K562 (cell line): Measurements from ENCODE around the gene PTPRB. TPM values are rescaled to one million over a fixed set of nuclear protein-coding genes. Genes with fewer than 3 reads are reported as not detected.

Experiments
- ATAC-seq: fragments of 200-7000 bp; cut with Tn5 transposase; 3 replicates; pipeline ENCODE4 v1.9.1; 2020; ENCODE audit warnings: moderate library complexity
- BruUV-seq: library from RNA; stranded (reverse); fragments of 400-500 nt; replicated peaks from 2 replicates; lab custom pipeline; 2021; lab: Mats Ljungman, UMichigan
- CTCF ChIA-PET: fragments of 300-600 bp; formaldehyde crosslinking; extraction: SDS; loops from one replicate; lab custom pipeline; 2021; ENCODE audit warnings: low intra/inter-chr PET ratio; lab: Yijun Ruan, JAX
- POLR2A ChIA-PET: fragments of 300-600, 350-650 bp; sonication (Branson Sonifier 250); formaldehyde crosslinking; extraction: SDS; loops from one replicate; lab custom pipeline; 2021; ENCODE audit warnings: antibody characterized with exemption, inconsistent platforms; lab: Yijun Ruan, JAX
- DNase-seq, 4 experiments: peaks; one replicate each; pipeline versions ENCODE4 v3.0.0 to v3.0.0-alpha.2; 2011 to 2018; ENCODE audit warnings: low spot score in 3 of 4, mixed read lengths in 3 of 4; ENCODE audit errors: extremely low read depth in 1 of 4
- FAIRE-seq: peaks from 2 replicates; lab custom pipeline; 2011; peaks lifted over from hg19 to GRCh38; lab: Jason Lieb, UNC
- H2AFZ ChIP-seq: 2 replicates; pipeline ENCODE4 v1.6.0; 2011; ENCODE audit warnings: low read depth, low read length, control low read depth, inconsistent platforms
- H3K27ac ChIP-seq: fragments of 200-600 bp; 3 replicates; pipeline ENCODE4 v1.8.0; 2011; ENCODE audit warnings: low read depth, mild to moderate bottlenecking, control low read depth, inconsistent platforms, low read length, moderate library complexity, mixed read lengths; ENCODE audit errors: extremely low read depth
- H3K27me3 ChIP-seq, 2 experiments: fragments of 300-600 bp in 1 of 2; 2 replicates in 1 of 2; 3 replicates in 1 of 2; pipeline versions ENCODE4 v1.6.0 to v1.8.0; 2011; ENCODE audit warnings: inconsistent platforms in 2 of 2, low read length in 2 of 2, mild to moderate bottlenecking in 1 of 2, mixed read lengths in 1 of 2, moderate library complexity in 1 of 2; ENCODE audit not compliant: control insufficient read depth in 2 of 2, insufficient read depth in 2 of 2
- H3K36me3 ChIP-seq: fragments of 300-600 bp; 3 replicates; pipeline ENCODE4 v1.8.0; 2011; ENCODE audit warnings: mild to moderate bottlenecking, low read length, inconsistent platforms; ENCODE audit not compliant: control insufficient read depth, insufficient read depth
- H3K4me1 ChIP-seq, 2 experiments: fragments of 200-600 bp in 1 of 2; replicated peaks in 1 of 2; 2 replicates in 1 of 2; 3 replicates in 1 of 2; pipeline versions ENCODE4 v1.5.1 to v1.8.0; 2011; ENCODE audit warnings: inconsistent platforms in 2 of 2, low read length in 2 of 2, mild to moderate bottlenecking in 1 of 2, mixed read lengths in 1 of 2, moderate library complexity in 1 of 2; ENCODE audit not compliant: control insufficient read depth in 2 of 2, insufficient read depth in 2 of 2
- H3K4me2 ChIP-seq: 2 replicates; pipeline ENCODE4 v1.6.1; 2011; ENCODE audit warnings: low read length, control low read depth, inconsistent platforms, mixed read lengths; ENCODE audit not compliant: insufficient read depth
- H3K4me3 ChIP-seq: fragments of 200-600 bp; sonication (generic), shearing (Covaris generic); 2 replicates; pipeline ENCODE4 v1.5.1; 2016; ENCODE audit warnings: control low read depth, inconsistent platforms
- H3K79me2 ChIP-seq: fragments of 200-600 bp; 3 replicates; pipeline ENCODE4 v1.8.0; 2011; ENCODE audit warnings: low read length, inconsistent platforms; ENCODE audit not compliant: control insufficient read depth, insufficient read depth
- H3K9ac ChIP-seq, 2 experiments: 2 replicates each; pipeline versions ENCODE4 v1.6.0 to v1.6.1; 2011; ENCODE audit warnings: low read depth in 2 of 2, low read length in 2 of 2, control low read depth in 1 of 2, inconsistent platforms in 1 of 2, mild to moderate bottlenecking in 1 of 2, mixed read lengths in 1 of 2; ENCODE audit not compliant: insufficient read depth in 1 of 2
- H3K9me1 ChIP-seq: one replicate; pipeline ENCODE4 v1.6.0; 2011; ENCODE audit warnings: inconsistent platforms, mild to moderate bottlenecking, low read length, moderate library complexity; ENCODE audit not compliant: control insufficient read depth, insufficient read depth
- H3K9me3 ChIP-seq: replicated peaks from 2 replicates; pipeline ENCODE4 v1.5.1; 2011; ENCODE audit warnings: low read depth, low read length, inconsistent platforms; ENCODE audit not compliant: control insufficient read depth, insufficient read depth
- H4K20me1 ChIP-seq: replicated peaks from 2 replicates; pipeline ENCODE4 v1.6.1; 2011; ENCODE audit warnings: low read length, inconsistent platforms, mixed read lengths; ENCODE audit not compliant: control insufficient read depth, insufficient read depth
- CUX1 ChIP-seq: fragments of 200-800 bp; sonication (Bioruptor generic); IDR thresholded peaks from 2 replicates; pipeline ENCODE4 v1.6.1; 2016; ENCODE audit warnings: missing genetic modification characterization, missing compliant biosample characterization
- MAZ ChIP-seq, 2 experiments: fragments of 450-650 bp in 1 of 2; sonication (generic) in 1 of 2; formaldehyde crosslinking; IDR thresholded peaks in 1 of 2; conservative IDR thresholded peaks in 1 of 2; 2 replicates each; pipeline versions ENCODE4 v1.4.0 to v1.5.0; 2020; ENCODE audit warnings: mild to moderate bottlenecking in 1 of 2, missing genetic modification reagents in 1 of 2
- SRF ChIP-seq, 2 experiments: fragments of 250-450, 450-650 bp in 1 of 2; sonication (Bioruptor Pico) in 1 of 2; sonication (generic) in 1 of 2; formaldehyde crosslinking; IDR thresholded peaks; 2 replicates each; pipeline versions ENCODE4 v1.5.0 to v1.5.1; 2020 to 2022; ENCODE audit warnings: mild to moderate bottlenecking in 1 of 2, missing genetic modification reagents in 1 of 2
- ZFP91 ChIP-seq: sonication (generic); formaldehyde crosslinking; IDR thresholded peaks from 2 replicates; pipeline ENCODE4 v1.8.0; 2022; ENCODE audit warnings: mild to moderate bottlenecking, missing genetic modification reagents
- WGBS: fragments of 100-300 bp; shearing (Covaris generic); methylation state at CpG from one replicate; pipeline ENCODE4 v1.1.6; 2016; ENCODE audit warnings: low coverage, mixed read lengths; ENCODE audit not compliant: insufficient coverage; ENCODE audit errors: missing lambda C conversion rate; 5-methylcytosine and 5-hydroxymethylcytosine counted together
- in situ Hi-C: fragments of 300-500 bp; cut with MboI; formaldehyde crosslinking; loops from 4 replicates; pipeline ENCODE4 v1.15.0; 2018; ENCODE audit warnings: inconsistent platforms, mixed read lengths
- intact Hi-C: fragments of 100-400 bp; cut with micrococcal nuclease; formaldehyde crosslinking; loops from 2 replicates; pipeline ENCODE4 v1.14.2; 2022
- polyA plus RNA-seq, 8 experiments: library from polyadenylated mRNA; depleted of rRNA in 4 of 8; stranded (reverse) in 5 of 8; unstranded in 3 of 8; fragments of >200 nt; fragmentation: Nextera tagmentation in 2 of 8; fragmentation: Illumina TruSeq in 1 of 8; extraction: Ambion mirVana in 2 of 8; extraction: Trizol in 1 of 8; gene quantifications; 2 replicates each; pipeline versions ENCODE4 v1.2.1 to v1.2.3, GENCODE V29; 2011 to 2014; ENCODE audit warnings: inconsistent platforms in 1 of 8, missing spikeins in 1 of 8
- total RNA-seq, 7 experiments: library from RNA; depleted of rRNA in 6 of 7; stranded (reverse); fragments of >200 nt in 6 of 7; fragmentation: Illumina TruSeq in 2 of 7; extraction: Trizol in 2 of 7; gene quantifications; 2 replicates each; pipeline versions ENCODE4 v1.2.1 to v1.2.3, GENCODE V29; 2011 to 2021; ENCODE audit warnings: low replicate concordance in 1 of 7
- TF ChIP-seq, protein P1 (sequence below), 2 experiments: IDR thresholded peaks; 2 replicates each; pipeline ENCODE4 v1.6.1; 2012; ENCODE audit warnings: improper control_type of control experiment in 2 of 2, low read depth in 2 of 2, low read length in 2 of 2, borderline replicate concordance in 1 of 2
- TF ChIP-seq, protein P2 (sequence below): fragments of 250-450 bp; sonication (Bioruptor Pico); IDR thresholded peaks from 2 replicates; pipeline ENCODE4 v1.9.0; 2021; ENCODE audit warnings: mild to moderate bottlenecking, inconsistent platforms

The PTPRB gene
- total and polyA plus RNA-seq, 9 of the 15 experiments (the other 6 are each of a cell fraction or from before 2014, with no cell fraction given): 0.46 to 5.9 (median 3.1) TPM

DNA sequence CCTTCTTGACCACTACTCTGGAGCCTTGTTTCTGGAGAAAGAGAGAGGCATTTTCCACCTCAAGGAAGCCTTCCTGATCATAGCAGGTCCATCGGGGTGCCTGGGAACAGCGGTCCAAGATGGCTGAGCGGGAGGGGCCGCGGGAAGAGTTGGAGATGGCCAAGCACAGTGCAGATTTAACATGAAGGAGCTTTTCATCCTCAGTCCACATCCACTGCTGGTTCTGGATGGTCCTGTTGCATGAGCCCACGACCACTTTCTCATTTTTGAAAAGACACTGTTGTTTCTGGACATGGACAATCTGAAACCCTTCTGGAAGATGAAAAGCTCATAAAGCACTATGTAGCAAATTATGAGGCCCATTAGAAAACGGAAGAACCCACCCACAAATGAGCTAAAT is 1.5 kb downstream of the PTPRB start (continued):
- TF ChIP-seq, protein P1, sequence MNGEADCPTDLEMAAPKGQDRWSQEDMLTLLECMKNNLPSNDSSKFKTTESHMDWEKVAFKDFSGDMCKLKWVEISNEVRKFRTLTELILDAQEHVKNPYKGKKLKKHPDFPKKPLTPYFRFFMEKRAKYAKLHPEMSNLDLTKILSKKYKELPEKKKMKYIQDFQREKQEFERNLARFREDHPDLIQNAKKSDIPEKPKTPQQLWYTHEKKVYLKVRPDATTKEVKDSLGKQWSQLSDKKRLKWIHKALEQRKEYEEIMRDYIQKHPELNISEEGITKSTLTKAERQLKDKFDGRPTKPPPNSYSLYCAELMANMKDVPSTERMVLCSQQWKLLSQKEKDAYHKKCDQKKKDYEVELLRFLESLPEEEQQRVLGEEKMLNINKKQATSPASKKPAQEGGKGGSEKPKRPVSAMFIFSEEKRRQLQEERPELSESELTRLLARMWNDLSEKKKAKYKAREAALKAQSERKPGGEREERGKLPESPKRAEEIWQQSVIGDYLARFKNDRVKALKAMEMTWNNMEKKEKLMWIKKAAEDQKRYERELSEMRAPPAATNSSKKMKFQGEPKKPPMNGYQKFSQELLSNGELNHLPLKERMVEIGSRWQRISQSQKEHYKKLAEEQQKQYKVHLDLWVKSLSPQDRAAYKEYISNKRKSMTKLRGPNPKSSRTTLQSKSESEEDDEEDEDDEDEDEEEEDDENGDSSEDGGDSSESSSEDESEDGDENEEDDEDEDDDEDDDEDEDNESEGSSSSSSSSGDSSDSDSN (IDR thresholded peaks at IDR 0.05; ENCODE audit: borderline replicate concordance in 1 of 2, low read depth in 2 of 2, low read length in 2 of 2): no peak
- TF ChIP-seq, protein P2, sequence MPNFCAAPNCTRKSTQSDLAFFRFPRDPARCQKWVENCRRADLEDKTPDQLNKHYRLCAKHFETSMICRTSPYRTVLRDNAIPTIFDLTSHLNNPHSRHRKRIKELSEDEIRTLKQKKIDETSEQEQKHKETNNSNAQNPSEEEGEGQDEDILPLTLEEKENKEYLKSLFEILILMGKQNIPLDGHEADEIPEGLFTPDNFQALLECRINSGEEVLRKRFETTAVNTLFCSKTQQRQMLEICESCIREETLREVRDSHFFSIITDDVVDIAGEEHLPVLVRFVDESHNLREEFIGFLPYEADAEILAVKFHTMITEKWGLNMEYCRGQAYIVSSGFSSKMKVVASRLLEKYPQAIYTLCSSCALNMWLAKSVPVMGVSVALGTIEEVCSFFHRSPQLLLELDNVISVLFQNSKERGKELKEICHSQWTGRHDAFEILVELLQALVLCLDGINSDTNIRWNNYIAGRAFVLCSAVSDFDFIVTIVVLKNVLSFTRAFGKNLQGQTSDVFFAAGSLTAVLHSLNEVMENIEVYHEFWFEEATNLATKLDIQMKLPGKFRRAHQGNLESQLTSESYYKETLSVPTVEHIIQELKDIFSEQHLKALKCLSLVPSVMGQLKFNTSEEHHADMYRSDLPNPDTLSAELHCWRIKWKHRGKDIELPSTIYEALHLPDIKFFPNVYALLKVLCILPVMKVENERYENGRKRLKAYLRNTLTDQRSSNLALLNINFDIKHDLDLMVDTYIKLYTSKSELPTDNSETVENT (CRISPR knock-in tag): no peak

DNA sequence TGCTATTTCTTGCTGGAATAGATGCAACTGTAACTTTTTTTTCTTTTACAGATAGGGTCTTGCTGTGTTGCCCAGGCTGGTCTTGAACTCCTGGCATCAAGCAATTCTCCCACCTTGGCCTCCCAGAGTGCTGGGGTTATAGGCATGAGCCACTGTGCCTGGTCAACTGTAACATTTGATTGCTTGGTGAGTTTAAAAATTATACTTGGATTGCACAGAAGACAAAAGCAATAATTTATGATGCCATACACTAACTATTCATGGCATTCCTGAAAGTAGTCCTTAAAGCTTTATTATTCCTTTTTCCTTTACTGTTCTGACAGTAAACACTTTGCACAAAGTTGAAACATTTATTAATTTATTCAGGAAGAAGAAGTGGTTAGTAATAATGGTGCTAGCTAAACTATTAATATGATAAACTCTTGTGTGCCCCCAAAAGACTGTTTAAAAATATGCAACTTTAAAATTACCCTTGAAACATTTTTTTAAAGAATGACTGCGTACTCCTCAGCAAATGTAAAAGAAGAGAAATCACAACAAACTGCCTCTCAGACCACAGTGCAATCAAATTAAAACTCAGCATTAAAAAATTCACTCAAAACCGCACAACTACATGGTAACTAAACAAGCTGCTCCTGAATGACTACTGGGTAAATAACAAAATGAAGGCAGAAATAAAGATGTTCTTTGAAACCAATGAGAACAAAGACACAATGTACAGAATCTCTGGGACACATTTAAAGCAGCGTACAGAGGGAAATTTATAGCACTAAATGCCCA is 8.3 kb downstream of the PTPRB start:
- H3K4me3 ChIP-seq: no peak overlapping the region
- H4K20me1 ChIP-seq: no peaks in the 10 kb centered on the region
- no peak overlapping the region for H3K4me2 ChIP-seq
- no peak for TF ChIP-seq MAZ (CRISPR knock-in tag; conservative IDR thresholded peaks at IDR 0.05 in 1 of 2, IDR thresholded peaks at IDR 0.05 in 1 of 2)
- no peak for TF ChIP-seq CUX1 (CRISPR knock-in tag)
- no peak for TF ChIP-seq ZFP91 (CRISPR knock-in tag)
- no peak for TF ChIP-seq SRF (CRISPR knock-in tag; IDR thresholded peaks at IDR 0.05)
- in situ Hi-C loops (no loop called here), intact Hi-C loops (no loop called here)
- no peaks in the 10 kb centered on the region for H3K9me3 ChIP-seq
- H3K9ac ChIP-seq: no peak overlapping the region
- H3K9me1 ChIP-seq: no peaks in the 10 kb centered on the region
- H3K36me3 ChIP-seq: no peaks in the 10 kb centered on the region
- BruUV-seq: no TSS peak
- H3K79me2 ChIP-seq: no peaks in the 10 kb centered on the region
- no peaks in the 10 kb centered on the region for H3K4me1 ChIP-seq
- no peaks in the 10 kb centered on the region for H3K27me3 ChIP-seq
- POLR2A ChIA-PET: no interaction called here
- FAIRE-seq (no peak), ATAC-seq (no peak), DNase-seq (no peak)
- H3K27ac ChIP-seq: no peak overlapping the region
- CTCF ChIA-PET: no interaction called here
- WGBS: 67% methylated on average over 3 of the region's 3 CpGs
- H2AFZ ChIP-seq: no peak overlapping the region
